ENCODE results near the gene VSTM2B. TPM values are rescaled to one million over a fixed set of nuclear protein-coding genes. Genes with fewer than 3 reads are reported as not detected.

VSTM2B gene
- total RNA-seq, 1 experiment from 2014 or later: 0.31 TPM

- H3K4me3 Mint-ChIP-seq: no peak overlapping the region
- H3K79me2 ChIP-seq (ENCODE audit: insufficient read depth, low read length): no peaks in the 10 kb centered on the region
- peak overlapping the region in 1 of 3 experiments; percentile 55; a peak in 2 of 7 replicates for H3K27ac Mint-ChIP-seq
- no peak overlapping the region for H2BK5ac ChIP-seq (ENCODE audit: insufficient read length, low read length)
- peaks cover 5% of the 10 kb centered on the region for H3K27me3 Mint-ChIP-seq (ENCODE audit: low read depth)
- no peak overlapping the region for H3K23ac ChIP-seq (ENCODE audit: insufficient read length, low read depth, low read length)
- no peak overlapping the region for H2BK20ac ChIP-seq (ENCODE audit: low read depth, low read length, poor library complexity, severe bottlenecking)
- no peak overlapping the region for H2BK12ac ChIP-seq (ENCODE audit: insufficient read length, low read depth, low read length)
- no peaks in the 10 kb centered on the region for H3K79me1 ChIP-seq (ENCODE audit: insufficient read depth, low read depth, low read length, poor library complexity, severe bottlenecking)
- H3K56ac ChIP-seq (ENCODE audit: insufficient read length, low read depth, low read length): no peak overlapping the region
- no peak overlapping the region for H2AK5ac ChIP-seq (ENCODE audit: insufficient read length, low read length)
- H3K9me3 ChIP-seq (ENCODE audit: control insufficient read depth, low read depth, low read length): no peaks in the 10 kb centered on the region
- no peak overlapping the region for H3K4me2 ChIP-seq (ENCODE audit: insufficient read depth, insufficient read length, low read length)
- WGBS (ENCODE audit: extremely low coverage, insufficient read length, low lambda C conversion rate): no CpG with 5 or more reads among the region's 7 CpGs
- no peak for DNase-seq
- H4K8ac ChIP-seq (replicated peaks; ENCODE audit: insufficient read length, low read depth, low read length): no peak overlapping the region
- no peaks in the 10 kb centered on the region for H4K20me1 ChIP-seq (ENCODE audit: control insufficient read depth, insufficient read depth, insufficient read length)
- H2BK120ac ChIP-seq (ENCODE audit: low read depth, low read length, poor library complexity, severe bottlenecking): no peak overlapping the region
- peaks cover 5 to 12% of the 10 kb centered on the region in 2 experiments; a peak in 3 of 4 replicates for H3K4me1 Mint-ChIP-seq
- no peaks in the 10 kb centered on the region for H3K23me2 ChIP-seq (ENCODE audit: insufficient read length, low read depth, low read length, poor library complexity, severe bottlenecking)
- no peak overlapping the region for H2BK15ac ChIP-seq (ENCODE audit: low read depth, low read length)
- H2AFZ ChIP-seq (ENCODE audit: low read length): no peak overlapping the region
- H3K36me3 Mint-ChIP-seq (ENCODE audit: insufficient read depth in 1 of 3, low read depth in 3 of 3): peaks cover 3 to 5% (median 4%) of the 10 kb centered on the region in 3 experiments; a peak in 2 of 7 replicates
- H3K4ac ChIP-seq (ENCODE audit: low read depth, low read length): no peak overlapping the region
- H3K18ac ChIP-seq (ENCODE audit: insufficient read length, low read depth, low read length): no peak overlapping the region
- H3K27me3 ChIP-seq (ENCODE audit: insufficient read depth, low read length): no peaks in the 10 kb centered on the region
- no peak overlapping the region for H3K27ac ChIP-seq (ENCODE audit: insufficient read length, low read depth, low read length)
- no peak overlapping the region for H3K9ac ChIP-seq (ENCODE audit: extremely low read depth, insufficient read length, low read length)
- no peak overlapping the region for H4K91ac ChIP-seq (ENCODE audit: insufficient read length, low read depth, low read length)
- H4K5ac ChIP-seq (ENCODE audit: insufficient read length, low read depth, low read length): no peak overlapping the region
- H3K9me3 Mint-ChIP-seq: peaks cover 6 to 9% of the 10 kb centered on the region in 2 experiments; a peak in 3 of 5 replicates
- no peak overlapping the region for H3T11ph ChIP-seq (ENCODE audit: low read length)
- no peak overlapping the region for H3K14ac ChIP-seq (ENCODE audit: insufficient read depth, low read length)
- H3K4me1 ChIP-seq (ENCODE audit: insufficient read depth, low read length): no peaks in the 10 kb centered on the region
- TF ChIP-seq CTCF (conservative IDR thresholded peaks at IDR 0.05): no peak
Observed at GRCh38 chr19:29482855-29483640, 42.7 kb upstream of the VSTM2B start.
